Nephron (organoid): ENCODE measurements around the gene ISG20.

Source experiments
- H3K27ac Mint-ChIP-seq, 3 experiments: 2 replicates each; pipeline ENCODE4 v1.8.0; 2020; ENCODE audit warnings: mixed read lengths in 3 of 3, mild to moderate bottlenecking in 2 of 3, moderate library complexity in 1 of 3
- H3K27me3 Mint-ChIP-seq: 2 replicates; pipeline ENCODE4 v1.8.0; 2021; ENCODE audit warnings: low read depth, mild to moderate bottlenecking, moderate library complexity, mixed read lengths
- H3K36me3 Mint-ChIP-seq: 2 replicates; pipeline ENCODE4 v1.8.0; 2020; ENCODE audit warnings: low read depth, mixed read lengths
- H3K4me1 Mint-ChIP-seq: 2 replicates; pipeline ENCODE4 v1.8.0; 2020; ENCODE audit warnings: mixed read lengths
- H3K4me3 Mint-ChIP-seq, 3 experiments: 2 replicates each; pipeline ENCODE4 v1.8.0; 2020; ENCODE audit warnings: mild to moderate bottlenecking in 3 of 3, mixed read lengths in 3 of 3, moderate library complexity in 2 of 3
- H3K9me3 Mint-ChIP-seq: 2 replicates; pipeline ENCODE4 v1.8.0; 2020; ENCODE audit warnings: mixed read lengths
- CTCF ChIP-seq, 3 experiments: fragments of 200-600 bp; sonication (generic); IDR thresholded peaks; one replicate each; pipeline ENCODE4 v1.5.0; 2021; ENCODE audit warnings: antibody characterized with exemption in 3 of 3; ENCODE audit not compliant: unreplicated experiment in 3 of 3

ISG20 gene

GRCh38 chr15:88678755-88679154 is 39.9 kb downstream of the ISG20 start:
- no peaks in the 10 kb centered on the region for H3K36me3 Mint-ChIP-seq
- H3K27ac Mint-ChIP-seq = no peak overlapping the region
- H3K4me1 Mint-ChIP-seq = peaks cover 6% of the 10 kb centered on the region
- H3K27me3 Mint-ChIP-seq = peaks cover 18% of the 10 kb centered on the region
- no peak overlapping the region for H3K4me3 Mint-ChIP-seq
- TF ChIP-seq CTCF (IDR thresholded peaks at IDR 0.05; ENCODE audit: unreplicated experiment in 3 of 3) = no peak
- H3K9me3 Mint-ChIP-seq = peaks cover 2% of the 10 kb centered on the region

- Mint-ChIP-seq H3K4me1 (peaks cover 6% of the 10 kb centered on the region), H3K27ac (no peak overlapping the region), H3K4me3 (no peak overlapping the region), H3K27me3 (peaks cover 13% of the 10 kb centered on the region), H3K36me3 (no peaks in the 10 kb centered on the region), H3K9me3 (peaks cover 2% of the 10 kb centered on the region)
- TF ChIP-seq CTCF (IDR thresholded peaks at IDR 0.05; ENCODE audit: unreplicated experiment in 3 of 3) = no peak
Measured at GRCh38 chr15:88680241-88681001, 41.6 kb downstream of the ISG20 start.

GRCh38 chr15:88681610-88682221 is 42.9 kb downstream of the ISG20 start:
- Mint-ChIP-seq H3K4me3 (no peak overlapping the region), H3K27ac (no peak overlapping the region), H3K36me3 (no peaks in the 10 kb centered on the region), H3K4me1 (peaks cover 6% of the 10 kb centered on the region), H3K9me3 (peaks cover under 1% of the 10 kb centered on the region), H3K27me3 (peaks cover 12% of the 10 kb centered on the region)
- no peak for TF ChIP-seq CTCF (IDR thresholded peaks at IDR 0.05; ENCODE audit: unreplicated experiment in 3 of 3)

- TF ChIP-seq CTCF (IDR thresholded peaks at IDR 0.05; ENCODE audit: unreplicated experiment in 3 of 3) = no peak
- peaks cover 6% of the 10 kb centered on the region for H3K4me1 Mint-ChIP-seq
- H3K4me3 Mint-ChIP-seq = no peak overlapping the region
- peaks cover 7% of the 10 kb centered on the region for H3K9me3 Mint-ChIP-seq
- H3K27ac Mint-ChIP-seq = no peak overlapping the region
- no peaks in the 10 kb centered on the region for H3K36me3 Mint-ChIP-seq
- peaks cover 16% of the 10 kb centered on the region for H3K27me3 Mint-ChIP-seq
Measured at GRCh38 chr15:88684345-88684744, 45.5 kb downstream of the ISG20 start.

GRCh38 chr15:88686166-88686565 is 47.4 kb downstream of the ISG20 start:
- TF ChIP-seq CTCF (IDR thresholded peaks at IDR 0.05; ENCODE audit: unreplicated experiment in 3 of 3) = no peak
- Mint-ChIP-seq H3K4me1 (no peaks in the 10 kb centered on the region), H3K27ac (no peak overlapping the region), H3K27me3 (peaks cover 28% of the 10 kb centered on the region), H3K4me3 (no peak overlapping the region), H3K36me3 (no peaks in the 10 kb centered on the region), H3K9me3 (peaks cover 11% of the 10 kb centered on the region)
